ENCODE results near the gene SRR.

SRR gene

GRCh38 chr17:2347805-2348685, 44.3 kb downstream of the SRR start:
- H3K9me3 Mint-ChIP-seq (ENCODE audit: low read depth): no peaks in the 10 kb centered on the region

GRCh38 chr17:2351269-2351668, 47.5 kb downstream of the SRR start:
- Mint-ChIP-seq H3K4me3 (no peak overlapping the region), H3K36me3 (no peaks in the 10 kb centered on the region), H3K9me3 (ENCODE audit: low read depth) (no peaks in the 10 kb centered on the region), H3K27me3 (no peaks in the 10 kb centered on the region), H3K27ac (no peak overlapping the region), H3K4me1 (ENCODE audit: low read depth) (peaks cover 20% of the 10 kb centered on the region)

More at GRCh38 chr17:2347805-2348685, 44.3 kb downstream of the SRR start:
- Mint-ChIP-seq H3K36me3 (peaks cover 5% of the 10 kb centered on the region), H3K4me3 (no peak overlapping the region), H3K27me3 (no peaks in the 10 kb centered on the region), H3K27ac (no peak overlapping the region), H3K4me1 (ENCODE audit: low read depth) (peaks cover 9% of the 10 kb centered on the region)

GRCh38 chr17:2354311-2354710, 50.6 kb downstream of the SRR start:
- Mint-ChIP-seq H3K4me3 (no peak overlapping the region), H3K4me1 (ENCODE audit: low read depth) (peaks cover 20% of the 10 kb centered on the region), H3K27me3 (no peaks in the 10 kb centered on the region), H3K9me3 (ENCODE audit: low read depth) (no peaks in the 10 kb centered on the region), H3K27ac (peak overlapping the region; percentile 51), H3K36me3 (peaks cover 2% of the 10 kb centered on the region)

- Mint-ChIP-seq H3K4me3 (no peak overlapping the region), H3K36me3 (peaks cover 2% of the 10 kb centered on the region), H3K9me3 (ENCODE audit: low read depth) (no peaks in the 10 kb centered on the region), H3K27ac (no peak overlapping the region), H3K27me3 (no peaks in the 10 kb centered on the region), H3K4me1 (ENCODE audit: low read depth) (peaks cover 18% of the 10 kb centered on the region)
Measured at GRCh38 chr17:2357237-2357636, 53.5 kb downstream of the SRR start.

- H3K27me3 Mint-ChIP-seq: no peaks in the 10 kb centered on the region
- no peak overlapping the region for H3K27ac Mint-ChIP-seq
- no peak overlapping the region for H3K4me3 Mint-ChIP-seq
- peaks cover 17% of the 10 kb centered on the region for H3K4me1 Mint-ChIP-seq (ENCODE audit: low read depth)
- H3K36me3 Mint-ChIP-seq: peaks cover 2% of the 10 kb centered on the region
- no peaks in the 10 kb centered on the region for H3K9me3 Mint-ChIP-seq (ENCODE audit: low read depth)
Measured at GRCh38 chr17:2357931-2358434, 54.2 kb downstream of the SRR start.

GRCh38 chr17:2361010-2361760, 57.4 kb downstream of the SRR start:
- H3K27me3 Mint-ChIP-seq: no peaks in the 10 kb centered on the region
- no peak overlapping the region for H3K4me3 Mint-ChIP-seq
- no peaks in the 10 kb centered on the region for H3K4me1 Mint-ChIP-seq (ENCODE audit: low read depth)
- H3K9me3 Mint-ChIP-seq (ENCODE audit: low read depth): no peaks in the 10 kb centered on the region
- H3K36me3 Mint-ChIP-seq: peaks cover 2% of the 10 kb centered on the region
- H3K27ac Mint-ChIP-seq: no peak overlapping the region

GRCh38 chr17:2362016-2362415, 58.3 kb downstream of the SRR start:
- H3K27ac Mint-ChIP-seq: no peak overlapping the region
- H3K27me3 Mint-ChIP-seq: no peaks in the 10 kb centered on the region
- peaks cover 2% of the 10 kb centered on the region for H3K36me3 Mint-ChIP-seq
- no peaks in the 10 kb centered on the region for H3K9me3 Mint-ChIP-seq (ENCODE audit: low read depth)
- H3K4me1 Mint-ChIP-seq (ENCODE audit: low read depth): no peaks in the 10 kb centered on the region
- H3K4me3 Mint-ChIP-seq: no peak overlapping the region

- H3K4me3 Mint-ChIP-seq: no peak overlapping the region
- H3K27me3 Mint-ChIP-seq: no peaks in the 10 kb centered on the region
- no peaks in the 10 kb centered on the region for H3K4me1 Mint-ChIP-seq (ENCODE audit: low read depth)
- no peak overlapping the region for H3K27ac Mint-ChIP-seq
- H3K36me3 Mint-ChIP-seq: peaks cover 2% of the 10 kb centered on the region
- H3K9me3 Mint-ChIP-seq (ENCODE audit: low read depth): no peaks in the 10 kb centered on the region
Measured at GRCh38 chr17:2362416-2362815, 58.7 kb downstream of the SRR start.

GRCh38 chr17:2362881-2363280, 59.1 kb downstream of the SRR start:
- H3K4me1 Mint-ChIP-seq (ENCODE audit: low read depth): no peaks in the 10 kb centered on the region
- H3K9me3 Mint-ChIP-seq (ENCODE audit: low read depth): no peaks in the 10 kb centered on the region
- H3K27me3 Mint-ChIP-seq: no peaks in the 10 kb centered on the region

GRCh38 chr17:2363318-2363717, 59.6 kb downstream of the SRR start:
- no peaks in the 10 kb centered on the region for H3K4me1 Mint-ChIP-seq (ENCODE audit: low read depth)
- no peak overlapping the region for H3K4me3 Mint-ChIP-seq
- no peaks in the 10 kb centered on the region for H3K9me3 Mint-ChIP-seq (ENCODE audit: low read depth)
- H3K27me3 Mint-ChIP-seq: no peaks in the 10 kb centered on the region
- no peak overlapping the region for H3K27ac Mint-ChIP-seq
- no peaks in the 10 kb centered on the region for H3K36me3 Mint-ChIP-seq

More at GRCh38 chr17:2362881-2363280, 59.1 kb downstream of the SRR start:
- Mint-ChIP-seq H3K4me3 (no peak overlapping the region), H3K27ac (no peak overlapping the region), H3K36me3 (no peaks in the 10 kb centered on the region)

- Mint-ChIP-seq H3K36me3 (no peaks in the 10 kb centered on the region), H3K27me3 (no peaks in the 10 kb centered on the region), H3K4me1 (ENCODE audit: low read depth) (no peaks in the 10 kb centered on the region), H3K9me3 (ENCODE audit: low read depth) (no peaks in the 10 kb centered on the region), H3K4me3 (no peak overlapping the region), H3K27ac (no peak overlapping the region)
Measured at GRCh38 chr17:2363851-2364762, 60.4 kb downstream of the SRR start.

- no peaks in the 10 kb centered on the region for H3K9me3 Mint-ChIP-seq (ENCODE audit: low read depth)
- H3K4me1 Mint-ChIP-seq (ENCODE audit: low read depth): no peaks in the 10 kb centered on the region
- H3K27me3 Mint-ChIP-seq: no peaks in the 10 kb centered on the region
- H3K4me3 Mint-ChIP-seq: no peak overlapping the region
- H3K27ac Mint-ChIP-seq: no peak overlapping the region
- no peaks in the 10 kb centered on the region for H3K36me3 Mint-ChIP-seq
Measured at GRCh38 chr17:2364763-2365116, 61.0 kb downstream of the SRR start.

- Mint-ChIP-seq H3K4me1 (ENCODE audit: low read depth) (no peaks in the 10 kb centered on the region), H3K9me3 (ENCODE audit: low read depth) (no peaks in the 10 kb centered on the region), H3K4me3 (no peak overlapping the region), H3K27ac (no peak overlapping the region), H3K36me3 (no peaks in the 10 kb centered on the region), H3K27me3 (no peaks in the 10 kb centered on the region)
Measured at GRCh38 chr17:2365132-2365531, 61.4 kb downstream of the SRR start.

- Mint-ChIP-seq H3K27me3 (no peaks in the 10 kb centered on the region), H3K36me3 (no peaks in the 10 kb centered on the region), H3K4me3 (no peak overlapping the region), H3K9me3 (ENCODE audit: low read depth) (no peaks in the 10 kb centered on the region), H3K27ac (no peak overlapping the region), H3K4me1 (ENCODE audit: low read depth) (no peaks in the 10 kb centered on the region)
Measured at GRCh38 chr17:2366747-2367494, 63.2 kb downstream of the SRR start.
